HEK293 (cell line): Measurements from ENCODE around the gene FAM200C.

Experiments
- CTCF ChIA-PET: fragments of 350-600 bp; formaldehyde crosslinking; extraction: SDS; loops from one replicate; lab custom pipeline; 2021; ENCODE audit warnings: antibody characterized with exemption; lab: Yijun Ruan, JAX
- POLR2A ChIA-PET: fragments of 300-600 bp; formaldehyde crosslinking; extraction: SDS; loops from one replicate; lab custom pipeline; 2020; ENCODE audit warnings: antibody characterized with exemption, inconsistent platforms; lab: Yijun Ruan, JAX
- H3K27ac ChIP-seq: fragments of 200-500 bp; sonication (Bioruptor generic); 2 replicates; pipeline ENCODE4 v1.5.1; 2014; ENCODE audit warnings: low read depth, low read length, control low read depth, inconsistent platforms; ENCODE audit errors: extremely low read depth
- H3K36me3 ChIP-seq, 2 experiments: fragments of 200-500 bp in 1 of 2; sonication (Bioruptor generic) in 1 of 2; 1 replicate in 1 of 2; 2 replicates in 1 of 2; pipeline ENCODE4 v1.5.1; 2014 to 2017; ENCODE audit warnings: inconsistent platforms in 2 of 2, low read length in 2 of 2; ENCODE audit not compliant: control insufficient read depth in 2 of 2, insufficient read depth in 1 of 2
- H3K4me1 ChIP-seq: fragments of 200-500 bp; sonication (Bioruptor generic); 2 replicates; pipeline ENCODE4 v1.5.1; 2014; ENCODE audit warnings: mild to moderate bottlenecking, low read length, inconsistent platforms; ENCODE audit not compliant: control insufficient read depth, insufficient read depth
- H3K4me3 ChIP-seq: 2 replicates; pipeline ENCODE4 v1.5.1; 2011; ENCODE audit warnings: low read depth, mild to moderate bottlenecking, control low read depth, low read length, moderate library complexity
- H3K9me3 ChIP-seq: fragments of 200-500 bp; sonication (Bioruptor generic); 2 replicates; pipeline ENCODE4 v1.5.1; 2014; ENCODE audit warnings: low read depth, low read length, inconsistent platforms; ENCODE audit not compliant: control insufficient read depth, insufficient read depth
- EGR2 ChIP-seq: fragments of 450-650 bp; formaldehyde crosslinking; IDR thresholded peaks from 2 replicates; pipeline ENCODE4 v1.5.1; 2016; ENCODE audit warnings: low read depth, missing biosample characterization, missing genetic modification characterization
- IKZF3 ChIP-seq: fragments of 450-650 bp; IDR thresholded peaks from 2 replicates; pipeline ENCODE4 v1.5.0; 2018; ENCODE audit warnings: missing biosample characterization, mild to moderate bottlenecking, missing genetic modification characterization, moderate library complexity
- KLF7 ChIP-seq: fragments of 450-650 bp; formaldehyde crosslinking; IDR thresholded peaks from 2 replicates; pipeline ENCODE4 v1.5.1; 2016; ENCODE audit warnings: missing biosample characterization, missing genetic modification characterization, borderline replicate concordance
- SCRT2 ChIP-seq: fragments of 450-650 bp; formaldehyde crosslinking; IDR thresholded peaks from 2 replicates; pipeline ENCODE4 v1.5.1; 2016; ENCODE audit warnings: missing biosample characterization, missing genetic modification characterization
- TCF7L2 ChIP-seq: IDR thresholded peaks from 2 replicates; pipeline ENCODE4 v1.6.1; 2011; ENCODE audit warnings: low read depth, mild to moderate bottlenecking, inconsistent platforms, low read length, moderate library complexity, borderline replicate concordance
- ZBTB17 ChIP-seq: fragments of 450-650 bp; formaldehyde crosslinking; IDR thresholded peaks from 2 replicates; pipeline ENCODE4 v1.5.1; 2016; ENCODE audit warnings: missing biosample characterization, missing genetic modification characterization
- ZNF112 ChIP-seq: fragments of 450-650 bp; formaldehyde crosslinking; IDR thresholded peaks from 2 replicates; pipeline ENCODE4 v1.5.0; 2017; ENCODE audit warnings: missing biosample characterization, missing genetic modification characterization
- ZNF214 ChIP-seq: fragments of 450-650 bp; formaldehyde crosslinking; IDR thresholded peaks from 2 replicates; pipeline ENCODE4 v1.5.1; 2017; ENCODE audit warnings: missing biosample characterization, mild to moderate bottlenecking, missing genetic modification characterization, borderline replicate concordance
- ZNF600 ChIP-seq: fragments of 450-650 bp; formaldehyde crosslinking; IDR thresholded peaks from 2 replicates; pipeline ENCODE4 v1.5.1; 2016; ENCODE audit warnings: missing biosample characterization, missing genetic modification characterization
- ZNF830 ChIP-seq: fragments of 450-650 bp; IDR thresholded peaks from 2 replicates; pipeline ENCODE4 v1.5.0; 2018; ENCODE audit warnings: missing biosample characterization, missing genetic modification characterization, low read depth, mild to moderate bottlenecking, moderate library complexity
- TF ChIP-seq, protein P1 (sequence below): fragments of 450-650 bp; formaldehyde crosslinking; IDR thresholded peaks from 2 replicates; pipeline ENCODE4 v1.5.1; 2017; ENCODE audit warnings: missing biosample characterization, missing genetic modification characterization
- TF ChIP-seq, protein P2 (sequence below): fragments of 450-650 bp; formaldehyde crosslinking; IDR thresholded peaks from 2 replicates; pipeline ENCODE4 v1.5.1; 2016; ENCODE audit warnings: missing biosample characterization, missing genetic modification characterization

FAM200C gene

DNA sequence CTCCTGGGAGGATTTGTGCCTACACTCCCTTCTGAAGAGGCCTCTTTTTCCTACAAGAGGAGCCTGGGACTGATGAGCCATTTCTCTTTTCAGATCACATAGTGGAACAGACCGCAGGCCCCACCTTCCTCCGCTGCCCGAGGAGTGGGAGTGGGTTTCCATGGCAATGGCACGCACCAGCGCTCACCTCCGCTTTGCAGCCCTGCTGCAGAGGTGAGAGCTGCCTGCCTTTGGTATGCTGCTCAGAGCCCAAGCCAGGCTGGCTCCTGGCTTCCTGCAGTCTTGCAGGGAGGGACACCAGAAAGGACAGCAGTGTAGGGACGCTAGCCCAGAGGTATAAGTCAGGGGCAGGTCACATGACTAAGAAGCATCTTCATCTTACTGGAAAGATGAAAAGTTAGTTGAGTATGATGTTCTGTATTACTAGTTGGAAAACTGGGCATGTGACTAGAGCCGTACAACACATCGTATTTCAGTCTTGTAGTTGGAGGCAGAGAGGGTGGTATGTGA lies 34.2 kb upstream of the FAM200C start (continued):
- TF ChIP-seq ZBTB17 (peak; percentile 77), ZNF112 (no peak), ZNF600 (tag by site-specific recombination) (no peak), EGR2 (peak; percentile 86)

DNA sequence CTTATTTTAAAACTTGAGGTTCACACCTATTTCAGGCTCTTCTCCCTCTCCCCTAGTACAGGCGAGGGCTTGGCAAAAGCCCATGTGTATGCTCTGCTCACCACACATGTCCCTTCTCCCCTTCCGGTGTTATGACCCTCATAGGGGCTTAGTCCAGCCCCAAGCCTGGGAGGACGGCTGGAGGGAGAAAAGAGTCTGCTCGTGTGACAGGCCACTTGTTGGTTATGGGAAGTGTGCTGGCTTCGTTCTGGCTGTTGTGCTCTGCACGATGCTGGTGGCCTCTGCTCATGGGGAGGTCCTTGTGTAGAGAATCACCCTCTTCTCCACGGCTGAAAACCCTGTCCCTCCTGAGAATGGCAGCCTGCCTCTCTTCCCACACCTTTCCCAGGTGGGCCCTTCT lies 32.9 kb upstream of the FAM200C start:
- Histone ChIP-seq H3K4me3 (no peak overlapping the region), H3K27ac (no peak overlapping the region), H3K36me3 (peaks cover 21 to 24% of the 10 kb centered on the region in 2 experiments), H3K9me3 (no peaks in the 10 kb centered on the region), H3K4me1 (no peaks in the 10 kb centered on the region; the same call in 1 of the 2 replicates)
- ChIA-PET POLR2A (interaction anchor here (0.7 kb wide), 1 partner anchor 10 kb away, joined by 3 read pairs; no protein-coding TSS in a partner anchor), CTCF (interaction anchor here (0.9 kb wide), 1 partner anchor 9 kb away, joined by 4 read pairs; no protein-coding TSS in a partner anchor)
- TF ChIP-seq ZNF600 (tag by site-specific recombination) (peak; percentile 60), KLF7 (tag by site-specific recombination) (no peak), SCRT2 (peak; percentile 53; the same call in 1 of the 2 replicates), ZNF214 (tag by site-specific recombination) (no peak)

DNA sequence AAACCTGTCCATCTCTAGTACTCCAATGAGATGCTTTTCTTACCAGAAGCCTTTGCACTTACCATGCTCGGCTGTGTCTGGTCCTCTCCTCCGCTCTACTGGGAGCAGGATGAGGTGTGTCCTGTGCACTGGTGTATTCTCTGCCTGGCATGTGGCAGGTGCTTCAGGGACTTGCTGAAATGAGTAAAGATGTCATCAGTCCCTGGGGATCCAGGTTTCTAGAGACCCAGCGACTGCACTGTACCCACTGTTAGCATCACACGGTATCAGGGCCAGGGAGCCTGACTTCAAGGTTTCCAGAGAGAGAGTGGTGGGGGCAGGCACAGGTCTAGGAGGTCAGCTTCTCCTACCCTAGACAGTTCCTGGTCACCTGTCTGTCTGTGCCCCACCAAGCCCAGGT lies 32.3 kb upstream of the FAM200C start:
- ChIA-PET POLR2A (interaction anchor here (0.7 kb wide), 1 partner anchor 10 kb away, joined by 3 read pairs; no protein-coding TSS in a partner anchor), CTCF (no interaction called here)
- peaks cover 27 to 30% of the 10 kb centered on the region in 2 experiments for H3K36me3 ChIP-seq
- no peaks in the 10 kb centered on the region for H3K9me3 ChIP-seq
- no peak overlapping the region for H3K27ac ChIP-seq
- TF ChIP-seq, protein P1, sequence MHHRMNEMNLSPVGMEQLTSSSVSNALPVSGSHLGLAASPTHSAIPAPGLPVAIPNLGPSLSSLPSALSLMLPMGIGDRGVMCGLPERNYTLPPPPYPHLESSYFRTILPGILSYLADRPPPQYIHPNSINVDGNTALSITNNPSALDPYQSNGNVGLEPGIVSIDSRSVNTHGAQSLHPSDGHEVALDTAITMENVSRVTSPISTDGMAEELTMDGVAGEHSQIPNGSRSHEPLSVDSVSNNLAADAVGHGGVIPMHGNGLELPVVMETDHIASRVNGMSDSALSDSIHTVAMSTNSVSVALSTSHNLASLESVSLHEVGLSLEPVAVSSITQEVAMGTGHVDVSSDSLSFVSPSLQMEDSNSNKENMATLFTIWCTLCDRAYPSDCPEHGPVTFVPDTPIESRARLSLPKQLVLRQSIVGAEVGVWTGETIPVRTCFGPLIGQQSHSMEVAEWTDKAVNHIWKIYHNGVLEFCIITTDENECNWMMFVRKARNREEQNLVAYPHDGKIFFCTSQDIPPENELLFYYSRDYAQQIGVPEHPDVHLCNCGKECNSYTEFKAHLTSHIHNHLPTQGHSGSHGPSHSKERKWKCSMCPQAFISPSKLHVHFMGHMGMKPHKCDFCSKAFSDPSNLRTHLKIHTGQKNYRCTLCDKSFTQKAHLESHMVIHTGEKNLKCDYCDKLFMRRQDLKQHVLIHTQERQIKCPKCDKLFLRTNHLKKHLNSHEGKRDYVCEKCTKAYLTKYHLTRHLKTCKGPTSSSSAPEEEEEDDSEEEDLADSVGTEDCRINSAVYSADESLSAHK (tag by site-specific recombination) = peak; percentile 64
- TF ChIP-seq TCF7L2 = no peak
- H3K4me3 ChIP-seq = no peak overlapping the region
- no peaks in the 10 kb centered on the region; the same call in 1 of the 2 replicates for H3K4me1 ChIP-seq

DNA sequence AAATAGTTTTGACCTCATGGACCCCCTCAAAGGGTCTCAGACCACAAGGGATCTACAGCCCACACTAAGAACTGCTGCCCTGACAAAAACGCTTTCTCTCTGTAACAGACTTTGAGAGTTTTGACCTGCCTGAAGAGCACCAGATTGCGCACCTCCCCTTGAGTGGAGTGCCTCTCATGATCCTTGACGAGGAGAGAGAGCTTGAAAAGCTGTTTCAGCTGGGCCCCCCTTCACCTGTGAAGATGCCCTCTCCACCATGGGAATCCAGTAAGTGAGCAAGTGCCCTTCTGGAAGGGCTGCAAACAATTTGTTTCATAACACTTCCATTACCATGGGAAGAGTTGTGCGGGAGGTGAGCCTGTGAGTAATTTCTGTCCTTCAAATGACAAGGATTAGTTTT lies 27.8 kb upstream of the FAM200C start:
- no peaks in the 10 kb centered on the region for H3K9me3 ChIP-seq
- TF ChIP-seq IKZF3 (tag by site-specific recombination) = no peak
- no peak for TF ChIP-seq ZNF830 (tag by site-specific recombination)
- TF ChIP-seq, protein P2, sequence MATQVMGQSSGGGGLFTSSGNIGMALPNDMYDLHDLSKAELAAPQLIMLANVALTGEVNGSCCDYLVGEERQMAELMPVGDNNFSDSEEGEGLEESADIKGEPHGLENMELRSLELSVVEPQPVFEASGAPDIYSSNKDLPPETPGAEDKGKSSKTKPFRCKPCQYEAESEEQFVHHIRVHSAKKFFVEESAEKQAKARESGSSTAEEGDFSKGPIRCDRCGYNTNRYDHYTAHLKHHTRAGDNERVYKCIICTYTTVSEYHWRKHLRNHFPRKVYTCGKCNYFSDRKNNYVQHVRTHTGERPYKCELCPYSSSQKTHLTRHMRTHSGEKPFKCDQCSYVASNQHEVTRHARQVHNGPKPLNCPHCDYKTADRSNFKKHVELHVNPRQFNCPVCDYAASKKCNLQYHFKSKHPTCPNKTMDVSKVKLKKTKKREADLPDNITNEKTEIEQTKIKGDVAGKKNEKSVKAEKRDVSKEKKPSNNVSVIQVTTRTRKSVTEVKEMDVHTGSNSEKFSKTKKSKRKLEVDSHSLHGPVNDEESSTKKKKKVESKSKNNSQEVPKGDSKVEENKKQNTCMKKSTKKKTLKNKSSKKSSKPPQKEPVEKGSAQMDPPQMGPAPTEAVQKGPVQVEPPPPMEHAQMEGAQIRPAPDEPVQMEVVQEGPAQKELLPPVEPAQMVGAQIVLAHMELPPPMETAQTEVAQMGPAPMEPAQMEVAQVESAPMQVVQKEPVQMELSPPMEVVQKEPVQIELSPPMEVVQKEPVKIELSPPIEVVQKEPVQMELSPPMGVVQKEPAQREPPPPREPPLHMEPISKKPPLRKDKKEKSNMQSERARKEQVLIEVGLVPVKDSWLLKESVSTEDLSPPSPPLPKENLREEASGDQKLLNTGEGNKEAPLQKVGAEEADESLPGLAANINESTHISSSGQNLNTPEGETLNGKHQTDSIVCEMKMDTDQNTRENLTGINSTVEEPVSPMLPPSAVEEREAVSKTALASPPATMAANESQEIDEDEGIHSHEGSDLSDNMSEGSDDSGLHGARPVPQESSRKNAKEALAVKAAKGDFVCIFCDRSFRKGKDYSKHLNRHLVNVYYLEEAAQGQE (tag by site-specific recombination) = no peak
- TF ChIP-seq, all 188 proteins: peak for 0
- Histone ChIP-seq H3K4me3 (no peak overlapping the region), H3K36me3 (peaks cover 56 to 68% of the 10 kb centered on the region in 2 experiments), H3K27ac (no peak overlapping the region), H3K4me1 (no peaks in the 10 kb centered on the region; the same call in 1 of the 2 replicates)
- ChIA-PET POLR2A (no interaction called here), CTCF (interaction anchor here (3.7 kb wide), 1 partner anchor 11 kb away, joined by 24 read pairs; no protein-coding TSS in a partner anchor)
